ENCODE data around the gene OSR1.

DNA sequence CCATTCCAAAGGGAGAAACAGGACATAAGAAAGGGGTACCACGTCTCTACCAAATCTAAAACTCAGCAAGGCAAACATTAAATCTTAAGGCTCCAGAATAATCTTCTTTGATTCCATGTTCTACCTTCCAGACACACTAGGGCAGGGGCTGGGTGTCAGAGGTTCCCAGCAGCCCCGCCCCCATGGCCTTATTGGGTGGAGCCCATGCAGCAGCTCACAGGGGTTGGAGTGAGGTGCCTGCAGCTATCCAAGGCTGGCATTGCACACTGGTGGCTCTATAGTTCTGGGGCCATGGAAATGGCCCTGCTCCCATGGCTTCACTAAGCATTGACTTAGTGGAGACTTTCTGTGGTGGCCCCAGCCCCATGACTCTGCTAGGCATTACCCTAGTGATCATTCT, 14.9 kb upstream of the OSR1 start:
- TF ChIP-seq, protein P1, sequence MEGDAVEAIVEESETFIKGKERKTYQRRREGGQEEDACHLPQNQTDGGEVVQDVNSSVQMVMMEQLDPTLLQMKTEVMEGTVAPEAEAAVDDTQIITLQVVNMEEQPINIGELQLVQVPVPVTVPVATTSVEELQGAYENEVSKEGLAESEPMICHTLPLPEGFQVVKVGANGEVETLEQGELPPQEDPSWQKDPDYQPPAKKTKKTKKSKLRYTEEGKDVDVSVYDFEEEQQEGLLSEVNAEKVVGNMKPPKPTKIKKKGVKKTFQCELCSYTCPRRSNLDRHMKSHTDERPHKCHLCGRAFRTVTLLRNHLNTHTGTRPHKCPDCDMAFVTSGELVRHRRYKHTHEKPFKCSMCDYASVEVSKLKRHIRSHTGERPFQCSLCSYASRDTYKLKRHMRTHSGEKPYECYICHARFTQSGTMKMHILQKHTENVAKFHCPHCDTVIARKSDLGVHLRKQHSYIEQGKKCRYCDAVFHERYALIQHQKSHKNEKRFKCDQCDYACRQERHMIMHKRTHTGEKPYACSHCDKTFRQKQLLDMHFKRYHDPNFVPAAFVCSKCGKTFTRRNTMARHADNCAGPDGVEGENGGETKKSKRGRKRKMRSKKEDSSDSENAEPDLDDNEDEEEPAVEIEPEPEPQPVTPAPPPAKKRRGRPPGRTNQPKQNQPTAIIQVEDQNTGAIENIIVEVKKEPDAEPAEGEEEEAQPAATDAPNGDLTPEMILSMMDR (conservative IDR thresholded peaks at IDR 0.05; ENCODE audit: low read depth, low read length) = no peak
- TF ChIP-seq SMC3 (IDR thresholded peaks at IDR 0.05; ENCODE audit: low read depth, low read length) (no peak), BHLHE40 (IDR thresholded peaks at IDR 0.05; ENCODE audit: low read depth, low read length) (no peak), POLR2A (IDR thresholded peaks at IDR 0.05; ENCODE audit: low read depth, low read length) (no peak), RAD21 (IDR thresholded peaks at IDR 0.05; ENCODE audit: low read length) (no peak), NFE2L2 (IDR thresholded peaks at IDR 0.05; ENCODE audit: low read depth, low read length) (no peak), CEBPB (IDR thresholded peaks at IDR 0.05; ENCODE audit: low read depth, low read length) (no peak), RCOR1 (IDR thresholded peaks at IDR 0.05; ENCODE audit: insufficient replicate concordance, low read length) (no peak), MXI1 (IDR thresholded peaks at IDR 0.05; ENCODE audit: borderline replicate concordance, low read depth, low read length) (no peak), FOS (IDR thresholded peaks at IDR 0.05; ENCODE audit: low read depth, low read length) (no peak)
- TF ChIP-seq, protein P2, sequence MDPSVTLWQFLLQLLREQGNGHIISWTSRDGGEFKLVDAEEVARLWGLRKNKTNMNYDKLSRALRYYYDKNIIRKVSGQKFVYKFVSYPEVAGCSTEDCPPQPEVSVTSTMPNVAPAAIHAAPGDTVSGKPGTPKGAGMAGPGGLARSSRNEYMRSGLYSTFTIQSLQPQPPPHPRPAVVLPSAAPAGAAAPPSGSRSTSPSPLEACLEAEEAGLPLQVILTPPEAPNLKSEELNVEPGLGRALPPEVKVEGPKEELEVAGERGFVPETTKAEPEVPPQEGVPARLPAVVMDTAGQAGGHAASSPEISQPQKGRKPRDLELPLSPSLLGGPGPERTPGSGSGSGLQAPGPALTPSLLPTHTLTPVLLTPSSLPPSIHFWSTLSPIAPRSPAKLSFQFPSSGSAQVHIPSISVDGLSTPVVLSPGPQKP (IDR thresholded peaks at IDR 0.05; ENCODE audit: borderline replicate concordance, low read depth, low read length) = no peak

All from IMR-90 (cell line).